GM23338 (cell line): ENCODE results near the gene SFXN1. TPM values are rescaled to one million over a fixed set of nuclear protein-coding genes. Genes with fewer than 3 reads are reported as not detected.

Experiments used
- ATAC-seq: fragments of 200-7000 bp; cut with Tn5 transposase; 3 replicates; pipeline ENCODE4 v1.9.1; 2020
- DNase-seq: peaks from one replicate; pipeline ENCODE4 v3.0.0-alpha.2; 2015; ENCODE audit warnings: low spot score
- H2AFZ ChIP-seq: fragments of 200-600 bp; sonication (generic); 2 replicates; pipeline ENCODE4 v1.8.0; 2016; ENCODE audit warnings: antibody characterized with exemption, mild to moderate bottlenecking, moderate library complexity
- H3F3A ChIP-seq: fragments of 200-600 bp; sonication (generic); replicated peaks from 2 replicates; pipeline ENCODE4 v1.8.0; 2017; ENCODE audit warnings: antibody characterized with exemption, mixed run types, low read depth
- H3K27ac ChIP-seq: fragments of 200-600 bp; sonication (generic); 2 replicates; pipeline ENCODE4 v1.6.1; 2016; ENCODE audit warnings: low read depth
- H3K27me3 ChIP-seq: fragments of 200-600 bp; sonication (generic); 2 replicates; pipeline ENCODE4 v1.8.0; 2016; ENCODE audit warnings: mild to moderate bottlenecking, mixed run types, moderate library complexity; ENCODE audit not compliant: insufficient read depth
- H3K36me3 ChIP-seq: fragments of 200-600 bp; sonication (generic); 2 replicates; pipeline ENCODE4 v1.8.0; 2016; ENCODE audit warnings: mild to moderate bottlenecking; ENCODE audit not compliant: insufficient read depth
- H3K4me1 ChIP-seq: fragments of 200-600 bp; sonication (generic); 2 replicates; pipeline ENCODE4 v1.8.0; 2016; ENCODE audit warnings: mild to moderate bottlenecking, moderate library complexity; ENCODE audit not compliant: insufficient read depth
- H3K4me2 ChIP-seq: fragments of 200-600 bp; sonication (generic); 2 replicates; pipeline ENCODE4 v1.7.1; 2017; ENCODE audit warnings: mixed run types
- H3K4me3 ChIP-seq: fragments of 200-600 bp; sonication (generic); 2 replicates; pipeline ENCODE4 v1.6.1; 2016; ENCODE audit warnings: mixed run types
- H3K79me2 ChIP-seq: fragments of 200-600 bp; sonication (generic); replicated peaks from 2 replicates; pipeline ENCODE4 v1.8.0; 2017; ENCODE audit warnings: mild to moderate bottlenecking; ENCODE audit not compliant: insufficient read depth
- H3K9me2 ChIP-seq: fragments of 200-600 bp; sonication (generic); 2 replicates; pipeline ENCODE4 v1.8.0; 2017; ENCODE audit not compliant: insufficient read depth
- H4K20me1 ChIP-seq: fragments of 200-600 bp; sonication (generic); replicated peaks from 2 replicates; pipeline ENCODE4 v1.8.0; 2017; ENCODE audit warnings: mild to moderate bottlenecking; ENCODE audit not compliant: insufficient read depth
- H3K27ac Mint-ChIP-seq: 2 replicates; pipeline ENCODE4 v1.8.0; 2020; ENCODE audit warnings: inconsistent platforms, mild to moderate bottlenecking, moderate library complexity, mixed read lengths
- H3K27me3 Mint-ChIP-seq: 3 replicates; pipeline ENCODE4 v1.8.0; 2022; ENCODE audit warnings: low read depth, mild to moderate bottlenecking, moderate library complexity, mixed read lengths, inconsistent platforms; ENCODE audit not compliant: insufficient read depth, poor library complexity
- H3K36me3 Mint-ChIP-seq: 3 replicates; pipeline ENCODE4 v1.8.0; 2021; ENCODE audit warnings: low read depth, mild to moderate bottlenecking, inconsistent platforms, moderate library complexity, mixed read lengths
- H3K4me1 Mint-ChIP-seq: 3 replicates; pipeline ENCODE4 v1.8.0; 2020; ENCODE audit warnings: mild to moderate bottlenecking, inconsistent platforms, mixed read lengths
- H3K4me3 Mint-ChIP-seq: 3 replicates; pipeline ENCODE4 v1.8.0; 2021; ENCODE audit warnings: moderate library complexity, mild to moderate bottlenecking, inconsistent platforms, mixed read lengths
- H3K9me3 Mint-ChIP-seq: 3 replicates; pipeline ENCODE4 v1.8.0; 2020; ENCODE audit warnings: moderate library complexity, mild to moderate bottlenecking, inconsistent platforms, mixed read lengths
- CREB1 ChIP-seq: fragments of 250-450 bp; sonication (Bioruptor Pico); IDR thresholded peaks from 2 replicates; pipeline ENCODE4 v1.5.0; 2020; ENCODE audit warnings: low read depth, mild to moderate bottlenecking, moderate library complexity
- CTCF ChIP-seq, 2 experiments: fragments of 200-600 bp in 1 of 2; sonication (generic) in 1 of 2; conservative IDR thresholded peaks; 2 replicates each; pipeline versions ENCODE4 v1.5.1 to v1.6.1; 2016 to 2017; ENCODE audit warnings: antibody characterized with exemption in 2 of 2, low read depth in 2 of 2, mild to moderate bottlenecking in 2 of 2, moderate library complexity in 1 of 2
- EZH2 ChIP-seq: fragments of 200-600 bp; sonication (generic); IDR thresholded peaks from one replicate; pipeline ENCODE4 v1.8.0; 2017; ENCODE audit warnings: antibody characterized with exemption, mild to moderate bottlenecking, low read depth; ENCODE audit not compliant: unreplicated experiment
- JUNB ChIP-seq: IDR thresholded peaks from one replicate; pipeline ENCODE4 v1.6.1; 2016; ENCODE audit warnings: antibody characterized with exemption; ENCODE audit not compliant: unreplicated experiment
- POLR2AphosphoS5 ChIP-seq: IDR thresholded peaks from 2 replicates; pipeline ENCODE4 v1.6.1; 2016; ENCODE audit warnings: antibody characterized with exemption, low read depth
- STAT1 ChIP-seq: IDR thresholded peaks from one replicate; pipeline ENCODE4 v1.6.1; 2016; ENCODE audit warnings: antibody characterized with exemption; ENCODE audit not compliant: unreplicated experiment
- long read RNA-seq: library from polyadenylated mRNA; unstranded; transcript quantifications from one replicate; pipeline ENCODE4 v2.0.0, GENCODE V29; 2020; ENCODE audit not compliant: unreplicated experiment
- polyA plus RNA-seq: library from polyadenylated mRNA; unstranded; fragments of >200 nt; fragmentation: Nextera tagmentation; extraction: Ambion mirVana; gene quantifications from 2 replicates; pipeline ENCODE4 v1.2.1, GENCODE V29; 2016
- total RNA-seq: library from RNA; depleted of rRNA; stranded (reverse); fragments of >200 nt; shearing (Covaris generic); gene quantifications from 2 replicates; pipeline ENCODE4 v1.2.3, GENCODE V29; 2014; rRNA removed
- TF ChIP-seq, protein P1 (sequence below): IDR thresholded peaks from one replicate; pipeline ENCODE4 v1.6.1; 2018; ENCODE audit warnings: antibody characterized with exemption; ENCODE audit not compliant: unreplicated experiment
- TF ChIP-seq, protein P2 (sequence below): IDR thresholded peaks from 2 replicates; pipeline ENCODE4 v1.6.1; 2016; ENCODE audit warnings: antibody characterized with exemption

The SFXN1 gene
- total RNA-seq: 97.7 and 121 TPM in 2 replicates
- 39.8 and 44.0 TPM in 2 replicates for polyA plus RNA-seq
- long read RNA-seq, full-length matches to known transcripts: 31 of 49 reads
- long read RNA-seq, partial matches to known transcripts: 1 of 49 reads
- long read RNA-seq, other reads (novel, unspliced or antisense): 17 of 49 reads

DNA sequence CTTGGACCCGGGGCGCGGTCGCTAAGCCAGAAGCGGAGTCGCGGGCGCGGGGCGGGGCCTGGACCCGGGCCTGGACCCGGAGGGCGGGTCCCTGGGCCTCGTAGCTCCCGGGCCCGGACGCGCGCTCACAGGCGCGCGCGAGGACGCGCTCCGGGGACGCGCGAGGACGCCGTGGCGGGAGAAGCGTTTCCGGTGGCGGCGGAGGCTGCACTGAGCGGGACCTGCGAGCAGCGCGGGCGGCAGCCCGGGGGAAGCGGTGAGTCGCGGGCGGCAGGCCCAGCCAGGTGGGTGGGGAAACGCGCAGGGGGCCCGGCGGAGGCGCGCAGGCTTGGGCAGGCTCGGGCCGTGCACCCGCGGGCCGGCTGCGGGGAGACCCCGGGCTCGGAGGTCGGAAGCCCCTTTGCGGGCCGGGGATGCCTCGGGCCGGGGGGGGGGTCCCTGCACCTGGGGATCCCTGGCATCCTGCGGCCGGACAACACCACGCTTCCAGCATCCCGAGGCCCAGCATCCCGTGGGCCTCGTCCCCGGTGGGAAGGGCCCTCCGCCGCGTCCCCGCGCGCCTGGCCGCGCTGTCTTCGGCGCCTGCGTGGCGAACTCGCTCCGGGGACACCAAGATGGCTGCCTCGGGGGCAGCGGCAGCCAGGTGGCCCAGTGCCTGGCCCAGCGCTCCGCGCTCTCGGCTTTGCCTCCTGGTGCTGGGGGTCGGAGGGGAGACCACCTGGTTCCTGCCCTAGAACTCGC lies at the start of gene SFXN1:
Gene SFXN1, plus strand, starts transcription at position 177 of the 741 bp plus-strand sequence. CDS start 13,544 bp downstream, outside the sequence.
- H3K36me3 ChIP-seq: no peaks in the 10 kb centered on the region
- peaks cover 17% of the 10 kb centered on the region for H3K27me3 Mint-ChIP-seq
- ATAC-seq: peak; percentile 88
- peak within 1 kb of the TSS; percentile 22; the same call in 1 of the 2 replicates for H3K27ac Mint-ChIP-seq
- peaks cover 17% of the 10 kb centered on the region for H3K4me1 ChIP-seq
- H4K20me1 ChIP-seq: peaks cover 35% of the 10 kb centered on the region
- H3K27ac ChIP-seq: no peak within 1 kb of the TSS
- no peak for TF ChIP-seq CREB1
- no peak for TF ChIP-seq STAT1
- TF ChIP-seq, protein P1, sequence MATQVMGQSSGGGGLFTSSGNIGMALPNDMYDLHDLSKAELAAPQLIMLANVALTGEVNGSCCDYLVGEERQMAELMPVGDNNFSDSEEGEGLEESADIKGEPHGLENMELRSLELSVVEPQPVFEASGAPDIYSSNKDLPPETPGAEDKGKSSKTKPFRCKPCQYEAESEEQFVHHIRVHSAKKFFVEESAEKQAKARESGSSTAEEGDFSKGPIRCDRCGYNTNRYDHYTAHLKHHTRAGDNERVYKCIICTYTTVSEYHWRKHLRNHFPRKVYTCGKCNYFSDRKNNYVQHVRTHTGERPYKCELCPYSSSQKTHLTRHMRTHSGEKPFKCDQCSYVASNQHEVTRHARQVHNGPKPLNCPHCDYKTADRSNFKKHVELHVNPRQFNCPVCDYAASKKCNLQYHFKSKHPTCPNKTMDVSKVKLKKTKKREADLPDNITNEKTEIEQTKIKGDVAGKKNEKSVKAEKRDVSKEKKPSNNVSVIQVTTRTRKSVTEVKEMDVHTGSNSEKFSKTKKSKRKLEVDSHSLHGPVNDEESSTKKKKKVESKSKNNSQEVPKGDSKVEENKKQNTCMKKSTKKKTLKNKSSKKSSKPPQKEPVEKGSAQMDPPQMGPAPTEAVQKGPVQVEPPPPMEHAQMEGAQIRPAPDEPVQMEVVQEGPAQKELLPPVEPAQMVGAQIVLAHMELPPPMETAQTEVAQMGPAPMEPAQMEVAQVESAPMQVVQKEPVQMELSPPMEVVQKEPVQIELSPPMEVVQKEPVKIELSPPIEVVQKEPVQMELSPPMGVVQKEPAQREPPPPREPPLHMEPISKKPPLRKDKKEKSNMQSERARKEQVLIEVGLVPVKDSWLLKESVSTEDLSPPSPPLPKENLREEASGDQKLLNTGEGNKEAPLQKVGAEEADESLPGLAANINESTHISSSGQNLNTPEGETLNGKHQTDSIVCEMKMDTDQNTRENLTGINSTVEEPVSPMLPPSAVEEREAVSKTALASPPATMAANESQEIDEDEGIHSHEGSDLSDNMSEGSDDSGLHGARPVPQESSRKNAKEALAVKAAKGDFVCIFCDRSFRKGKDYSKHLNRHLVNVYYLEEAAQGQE: no peak
- TF ChIP-seq EZH2: no peak
- TF ChIP-seq CTCF (conservative IDR thresholded peaks at IDR 0.05; ENCODE audit: low read depth in 2 of 2): no peak
- TF ChIP-seq JUNB: no peak
- TF ChIP-seq, protein P2, sequence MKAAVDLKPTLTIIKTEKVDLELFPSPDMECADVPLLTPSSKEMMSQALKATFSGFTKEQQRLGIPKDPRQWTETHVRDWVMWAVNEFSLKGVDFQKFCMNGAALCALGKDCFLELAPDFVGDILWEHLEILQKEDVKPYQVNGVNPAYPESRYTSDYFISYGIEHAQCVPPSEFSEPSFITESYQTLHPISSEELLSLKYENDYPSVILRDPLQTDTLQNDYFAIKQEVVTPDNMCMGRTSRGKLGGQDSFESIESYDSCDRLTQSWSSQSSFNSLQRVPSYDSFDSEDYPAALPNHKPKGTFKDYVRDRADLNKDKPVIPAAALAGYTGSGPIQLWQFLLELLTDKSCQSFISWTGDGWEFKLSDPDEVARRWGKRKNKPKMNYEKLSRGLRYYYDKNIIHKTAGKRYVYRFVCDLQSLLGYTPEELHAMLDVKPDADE: 0 out of 2 replicates have a peak, but pooled peaks have one; percentile 16
- TF ChIP-seq POLR2AphosphoS5: peak; percentile 68
- no peaks in the 10 kb centered on the region for H3K9me3 Mint-ChIP-seq
- peaks cover 35% of the 10 kb centered on the region for H3K36me3 Mint-ChIP-seq
- no peaks in the 10 kb centered on the region for H3F3A ChIP-seq
- peak within 1 kb of the TSS; percentile 94 for H3K4me3 Mint-ChIP-seq
- peak within 1 kb of the TSS; percentile 94 for H3K4me3 ChIP-seq
- peaks cover 26% of the 10 kb centered on the region for H3K27me3 ChIP-seq
- peaks cover 29% of the 10 kb centered on the region for H3K4me1 Mint-ChIP-seq
- H2AFZ ChIP-seq: peak within 1 kb of the TSS; percentile 100
- H3K79me2 ChIP-seq: peaks cover 46% of the 10 kb centered on the region
- peak; percentile 89 for DNase-seq
- peak within 1 kb of the TSS; percentile 98 for H3K4me2 ChIP-seq
- no peaks in the 10 kb centered on the region for H3K9me2 ChIP-seq
